ENCODE results near the gene PDLIM7. TPM values are rescaled to one million over a fixed set of nuclear protein-coding genes. Genes with fewer than 3 reads are reported as not detected.

The PDLIM7 gene
- total and polyA plus RNA-seq, 7 donors, result 7.2 to 923 (median 274) TPM

DNA sequence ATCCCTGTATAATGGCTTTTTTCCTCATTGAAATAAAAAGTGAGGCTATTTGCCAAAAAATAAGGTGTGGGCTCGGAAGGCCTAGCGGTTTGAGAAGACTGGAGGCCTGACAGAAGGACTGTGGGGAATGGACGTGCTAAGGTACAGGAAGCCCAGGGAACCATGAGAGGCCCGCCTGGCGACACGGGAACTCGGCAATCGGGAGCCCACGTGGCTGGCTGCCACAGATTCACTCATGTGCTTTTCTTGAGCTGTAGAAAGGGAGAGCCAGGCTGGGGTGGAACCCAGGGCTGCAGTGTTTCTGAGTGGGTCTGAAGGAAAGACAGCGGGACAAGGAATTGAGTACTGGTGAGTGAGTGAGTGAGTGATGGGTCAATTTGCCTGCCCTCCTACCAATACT, 31.2 kb upstream of the PDLIM7 start:
- TF ChIP-seq, protein P1, sequence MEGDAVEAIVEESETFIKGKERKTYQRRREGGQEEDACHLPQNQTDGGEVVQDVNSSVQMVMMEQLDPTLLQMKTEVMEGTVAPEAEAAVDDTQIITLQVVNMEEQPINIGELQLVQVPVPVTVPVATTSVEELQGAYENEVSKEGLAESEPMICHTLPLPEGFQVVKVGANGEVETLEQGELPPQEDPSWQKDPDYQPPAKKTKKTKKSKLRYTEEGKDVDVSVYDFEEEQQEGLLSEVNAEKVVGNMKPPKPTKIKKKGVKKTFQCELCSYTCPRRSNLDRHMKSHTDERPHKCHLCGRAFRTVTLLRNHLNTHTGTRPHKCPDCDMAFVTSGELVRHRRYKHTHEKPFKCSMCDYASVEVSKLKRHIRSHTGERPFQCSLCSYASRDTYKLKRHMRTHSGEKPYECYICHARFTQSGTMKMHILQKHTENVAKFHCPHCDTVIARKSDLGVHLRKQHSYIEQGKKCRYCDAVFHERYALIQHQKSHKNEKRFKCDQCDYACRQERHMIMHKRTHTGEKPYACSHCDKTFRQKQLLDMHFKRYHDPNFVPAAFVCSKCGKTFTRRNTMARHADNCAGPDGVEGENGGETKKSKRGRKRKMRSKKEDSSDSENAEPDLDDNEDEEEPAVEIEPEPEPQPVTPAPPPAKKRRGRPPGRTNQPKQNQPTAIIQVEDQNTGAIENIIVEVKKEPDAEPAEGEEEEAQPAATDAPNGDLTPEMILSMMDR (IDR thresholded peaks at IDR 0.05), result no peak
- no peak for TF ChIP-seq POLR2A (IDR thresholded peaks at IDR 0.05)
- no peak for TF ChIP-seq EP300 (IDR thresholded peaks at IDR 0.05)
- no peak for TF ChIP-seq POLR2AphosphoS5 (IDR thresholded peaks at IDR 0.05)
- H3K4me1 ChIP-seq, result peaks cover 0 to 16% (median 10%) of the 10 kb centered on the region in 4 donors
- no peaks in the 10 kb centered on the region for H3K27me3 ChIP-seq
- no peak overlapping the region for H3K27ac ChIP-seq
- no peak overlapping the region for H3K4me3 ChIP-seq
- intact Hi-C loops (cut with DNase I), result no loop called here
- peaks cover 47 to 98% (median 65%) of the 10 kb centered on the region in 4 donors for H3K36me3 ChIP-seq
- no peaks in the 10 kb centered on the region for H3K9me3 ChIP-seq
- WGBS, 2 donors, result 94 to 95% methylated on average over 10 of the region's 10 CpGs
- DNase-seq, result peak; percentile 53

DNA sequence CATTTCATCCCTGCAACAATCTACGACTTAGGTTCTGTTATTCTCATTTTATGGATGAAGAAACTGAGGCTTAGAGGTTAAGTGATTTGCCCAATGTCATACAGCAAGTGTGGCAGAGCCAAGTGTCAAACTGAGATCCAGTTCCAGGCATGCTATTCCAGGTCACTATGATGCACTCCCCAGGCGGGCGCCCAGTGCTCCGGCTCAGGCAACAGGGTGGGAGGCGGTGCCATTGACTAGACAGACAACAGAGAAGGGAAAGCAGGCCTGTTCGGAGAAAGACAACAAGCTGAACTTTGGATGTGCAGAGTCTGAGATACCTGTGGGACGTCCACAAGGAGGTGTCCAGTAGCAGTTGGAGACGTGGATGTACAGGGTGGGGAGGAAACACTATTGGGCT, 30.2 kb upstream of the PDLIM7 start:
- 94 to 95% methylated on average over 8 of the region's 8 CpGs for WGBS, 2 donors
- H3K27me3 ChIP-seq, result no peaks in the 10 kb centered on the region
- DNase-seq, result peak; percentile 26
- no peaks in the 10 kb centered on the region for H3K9me3 ChIP-seq
- intact Hi-C loops (cut with DNase I), result no loop called here
- no peak overlapping the region for H3K4me3 ChIP-seq
- no peak overlapping the region for H3K27ac ChIP-seq
- TF ChIP-seq, protein P1 (IDR thresholded peaks at IDR 0.05), result no peak
- TF ChIP-seq EP300 (IDR thresholded peaks at IDR 0.05) (no peak), POLR2A (IDR thresholded peaks at IDR 0.05) (no peak), POLR2AphosphoS5 (IDR thresholded peaks at IDR 0.05) (no peak)
- H3K36me3 ChIP-seq, result peaks cover 50 to 100% (median 70%) of the 10 kb centered on the region in 4 donors
- peaks cover 0 to 16% (median 10%) of the 10 kb centered on the region in 4 donors for H3K4me1 ChIP-seq

DNA sequence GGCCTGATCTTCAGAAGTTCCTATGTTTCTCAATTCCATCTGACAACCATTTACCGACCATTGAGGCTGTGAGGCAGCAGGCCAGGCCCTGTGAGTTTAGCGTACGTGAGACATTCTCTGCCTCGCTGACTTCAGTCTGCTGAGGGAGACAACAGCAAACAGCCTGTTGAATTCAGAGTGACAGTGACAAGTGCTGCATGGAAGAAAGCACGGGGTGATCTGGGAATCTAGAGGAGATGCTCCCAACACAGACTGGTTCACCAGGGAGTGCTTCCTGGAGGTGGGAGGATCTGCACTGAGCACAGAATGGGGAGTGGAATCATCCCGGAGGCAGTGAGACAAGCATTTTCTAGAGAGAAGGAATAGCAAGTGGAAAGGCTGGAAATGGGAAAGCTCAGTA, 29.4 kb upstream of the PDLIM7 start:
- Histone ChIP-seq H3K36me3 (peaks cover 49 to 99% (median 70%) of the 10 kb centered on the region in 4 donors), H3K4me3 (no peak overlapping the region), H3K9me3 (no peaks in the 10 kb centered on the region), H3K27me3 (no peaks in the 10 kb centered on the region), H3K27ac (no peak overlapping the region), H3K4me1 (peaks cover 0 to 16% (median 10%) of the 10 kb centered on the region in 4 donors)
- no peak for TF ChIP-seq POLR2A (IDR thresholded peaks at IDR 0.05)
- TF ChIP-seq POLR2AphosphoS5 (IDR thresholded peaks at IDR 0.05), result no peak
- no peak for TF ChIP-seq EP300 (IDR thresholded peaks at IDR 0.05)
- TF ChIP-seq, protein P1 (IDR thresholded peaks at IDR 0.05), result no peak
- peak; percentile 13 for DNase-seq
- WGBS, 2 donors, result 93 to 95% methylated on average over 6 of the region's 6 CpGs
- intact Hi-C loops (cut with DNase I), result no loop called here

DNA sequence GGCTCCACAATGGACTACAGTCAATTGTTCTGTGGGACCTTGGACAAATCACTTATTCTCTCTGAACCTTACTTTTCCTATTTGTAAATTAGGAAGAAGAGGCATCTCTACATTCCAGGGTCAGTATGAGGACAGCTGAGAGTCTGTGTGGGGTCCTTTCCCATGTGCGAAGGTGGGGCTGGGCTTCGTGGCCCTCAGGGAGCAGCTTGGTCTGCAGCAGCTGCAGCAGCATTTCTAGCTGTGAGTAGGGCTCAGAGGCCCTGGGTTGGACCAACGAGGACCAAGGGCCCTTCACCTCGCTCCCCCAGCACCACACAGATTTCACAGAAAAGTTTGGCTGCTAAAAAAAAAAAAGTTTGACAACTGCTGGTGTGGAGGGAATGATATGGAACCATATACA, 28.8 kb upstream of the PDLIM7 start:
- Histone ChIP-seq H3K9me3 (no peaks in the 10 kb centered on the region), H3K4me3 (no peak overlapping the region), H3K27ac (no peak overlapping the region), H3K27me3 (no peaks in the 10 kb centered on the region), H3K36me3 (peaks cover 49 to 99% (median 69%) of the 10 kb centered on the region in 4 donors), H3K4me1 (peaks cover 0 to 11% (median 10%) of the 10 kb centered on the region in 4 donors)
- intact Hi-C loops (cut with DNase I), result no loop called here
- WGBS, 2 donors, result 90 to 98% methylated on average over 4 of the region's 4 CpGs
- DNase-seq, result peak; percentile 6
- TF ChIP-seq POLR2AphosphoS5 (IDR thresholded peaks at IDR 0.05) (no peak), POLR2A (IDR thresholded peaks at IDR 0.05) (no peak), EP300 (IDR thresholded peaks at IDR 0.05) (no peak)
- TF ChIP-seq, protein P1 (IDR thresholded peaks at IDR 0.05), result no peak
